Activated naive CD4-positive, alpha-beta T cell treated with anti-CD3 and anti-CD28 coated beads, Interleukin-2, amount 50 U/mL, for 72 hours (primary cell): ENCODE data around the gene CHCHD4. TPM values are rescaled to one million over a fixed set of nuclear protein-coding genes. Genes with fewer than 3 reads are reported as not detected.
"Not testable (repeated sequence)": the region's sequence is repeated elsewhere in the genome, so short reads cannot be mapped to it uniquely, and the experiment has no call there.

Experiments
- ATAC-seq, 2 donors: fragments of 150-1000 bp; cut with Tn5 transposase; 2 replicates each; pipeline ENCODE4 v1.10.0; 2021; ENCODE audit warnings: mild to moderate bottlenecking in 2 of 2, moderate library complexity in 2 of 2
- DNase-seq, 2 donors: peaks; one replicate each; pipeline ENCODE4 v3.0.0; 2021 to 2022; ENCODE audit warnings: low spot score in 2 of 2
- H3K27ac Mint-ChIP-seq, 2 donors: one replicate each; pipeline ENCODE4 v1.8.0; 2022; ENCODE audit warnings: mild to moderate bottlenecking in 2 of 2, mixed read lengths in 2 of 2
- H3K36me3 Mint-ChIP-seq, 2 donors: one replicate each; pipeline ENCODE4 v1.8.0; 2022; ENCODE audit warnings: mixed read lengths in 2 of 2
- H3K9me3 Mint-ChIP-seq, 2 donors: one replicate each; pipeline ENCODE4 v1.8.0; 2022; ENCODE audit warnings: mixed read lengths in 2 of 2
- total RNA-seq, 2 donors: library from RNA; stranded (reverse); gene quantifications; one replicate each; pipeline ENCODE4 v1.2.3, GENCODE V29; 2022

Gene CHCHD4
- total RNA-seq, 2 donors from 2014 or later, result 10.0 to 23.2 TPM

DNA sequence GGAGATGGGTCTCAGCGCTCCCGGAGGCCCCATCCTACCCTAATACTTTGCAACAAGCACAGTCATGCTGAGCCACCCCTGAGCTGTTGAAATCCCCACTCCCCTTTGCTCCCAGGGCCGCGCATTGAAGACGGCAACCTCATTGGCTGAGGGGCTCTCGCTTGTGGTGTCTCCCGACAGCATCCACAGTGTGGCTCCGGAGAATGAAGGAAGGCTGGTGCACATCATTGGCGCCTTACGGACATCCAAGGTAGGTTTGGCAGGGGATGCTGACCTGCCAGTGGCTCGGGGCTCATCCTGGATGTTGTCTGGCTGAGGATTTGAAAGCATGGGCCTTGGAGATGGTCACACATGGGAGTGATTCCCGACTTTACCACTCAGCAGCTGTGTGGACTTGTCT lies 6.0 kb upstream of the CHCHD4 start:
- DNase-seq, result no peak
- Mint-ChIP-seq H3K9me3 (no peaks in the 10 kb centered on the region), H3K27ac (no peak overlapping the region), H3K36me3 (peaks cover 23 to 36% of the 10 kb centered on the region in 2 donors)
- ATAC-seq, result no peak

DNA sequence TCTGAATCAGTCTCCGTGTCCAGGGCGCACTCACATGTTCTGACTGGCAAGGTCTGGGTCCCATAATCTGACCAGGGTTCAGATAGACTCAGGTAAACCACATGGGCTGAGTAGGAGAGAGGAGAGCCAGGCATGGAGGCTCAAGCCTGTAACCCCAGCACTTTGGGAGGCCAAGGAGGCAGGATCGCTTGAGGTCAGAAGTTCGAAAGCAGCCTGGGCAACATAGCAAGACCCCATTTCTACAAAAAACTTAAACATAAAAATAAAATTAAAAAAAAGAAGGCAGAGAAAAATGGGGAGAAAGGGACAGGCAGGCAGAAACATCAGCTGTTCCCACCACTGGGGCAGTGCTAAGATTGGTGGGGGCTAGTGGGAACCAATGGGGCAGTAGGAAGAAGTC lies 5.6 kb upstream of the CHCHD4 start:
- Mint-ChIP-seq H3K9me3 (no peaks in the 10 kb centered on the region), H3K36me3 (peaks cover 28 to 40% of the 10 kb centered on the region in 2 donors), H3K27ac (peak overlapping the region in 1 of 2 donors; percentile 83)
- DNase-seq (no peak), ATAC-seq (no peak)

DNA sequence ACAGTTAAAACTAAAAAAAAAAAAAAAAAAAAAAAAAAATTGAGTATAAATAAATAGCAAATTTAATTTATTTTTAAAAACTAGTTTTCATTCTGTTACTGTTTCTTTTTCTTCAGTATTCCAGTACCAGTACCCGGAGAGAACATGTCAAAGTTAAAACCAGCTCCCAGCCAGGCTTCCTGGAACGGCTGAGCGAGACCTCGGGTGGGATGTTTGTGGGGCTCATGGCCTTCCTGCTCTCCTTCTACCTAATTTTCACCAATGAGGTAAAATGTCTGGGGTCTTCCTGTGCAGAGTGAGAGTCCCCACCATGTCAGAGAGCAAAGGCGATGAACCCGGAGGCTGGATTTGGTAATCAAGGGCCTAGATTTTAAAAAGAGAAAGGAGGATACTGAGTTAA lies 4.6 kb upstream of the CHCHD4 start:
- DNase-seq, result no peak
- no peak for ATAC-seq
- peak overlapping the region in 1 of 2 donors; percentile 9 for H3K27ac Mint-ChIP-seq
- peaks cover 29 to 40% of the 10 kb centered on the region in 2 donors for H3K36me3 Mint-ChIP-seq
- H3K9me3 Mint-ChIP-seq, result no peaks in the 10 kb centered on the region

DNA sequence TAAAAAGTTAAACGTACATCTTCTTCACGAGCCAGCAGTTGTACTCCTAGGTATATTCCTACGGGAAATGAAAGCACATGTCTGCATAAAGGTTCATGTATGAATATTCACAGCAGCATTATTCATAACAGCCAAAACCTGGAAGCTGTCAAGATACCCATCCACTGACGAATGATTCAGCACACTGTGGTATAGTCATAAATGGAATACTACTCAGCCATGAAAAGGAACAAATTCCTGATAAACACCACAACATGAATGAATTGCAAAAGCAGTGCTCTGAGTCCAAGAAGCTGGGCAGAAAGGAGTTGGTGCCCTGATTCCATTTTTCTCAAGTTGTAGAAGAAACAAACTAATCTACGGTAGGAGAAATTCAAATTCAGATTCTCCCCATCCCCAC lies 4.1 kb upstream of the CHCHD4 start:
- Mint-ChIP-seq H3K9me3 (no peaks in the 10 kb centered on the region), H3K36me3 (peaks cover 34 to 40% of the 10 kb centered on the region in 2 donors), H3K27ac (peak overlapping the region in 1 of 2 donors; percentile 50)
- DNase-seq (no peak), ATAC-seq (no peak)

DNA sequence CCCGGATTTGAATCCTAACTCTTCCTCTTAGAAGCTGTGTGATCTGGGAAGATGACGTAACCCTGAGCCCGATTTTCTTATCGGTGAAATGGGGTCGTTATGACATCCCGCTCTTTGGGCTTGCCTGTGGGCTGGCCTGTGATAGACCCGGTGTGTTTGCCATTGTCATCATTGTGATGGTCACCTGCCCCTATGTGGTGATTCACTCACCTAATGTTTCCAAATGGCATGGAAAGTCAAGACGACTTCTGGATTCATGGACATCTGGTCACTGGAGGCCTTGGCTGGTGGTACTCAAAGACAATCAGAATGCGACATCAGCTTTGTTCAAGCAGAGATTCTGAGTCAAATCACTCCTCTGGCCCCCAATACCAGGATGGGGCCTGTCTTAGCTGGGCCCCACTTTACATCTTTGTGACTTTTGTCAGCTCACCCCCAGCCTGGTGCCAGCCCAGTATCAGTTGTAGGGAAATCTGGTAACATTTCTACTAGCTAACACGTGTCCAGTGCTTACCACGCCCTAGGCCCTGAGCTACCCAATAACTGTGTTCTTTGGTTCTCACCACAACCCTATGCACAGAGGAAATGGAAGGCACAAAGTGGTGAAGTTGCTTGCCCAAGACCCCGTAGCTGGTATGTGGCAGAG lies 3.0 kb upstream of the CHCHD4 start:
- DNase-seq (no peak), ATAC-seq (no peak)
- Mint-ChIP-seq H3K36me3 (peaks cover 31 to 39% of the 10 kb centered on the region in 2 donors), H3K27ac (peak overlapping the region in 1 of 2 donors; percentile 42), H3K9me3 (no peaks in the 10 kb centered on the region)

DNA sequence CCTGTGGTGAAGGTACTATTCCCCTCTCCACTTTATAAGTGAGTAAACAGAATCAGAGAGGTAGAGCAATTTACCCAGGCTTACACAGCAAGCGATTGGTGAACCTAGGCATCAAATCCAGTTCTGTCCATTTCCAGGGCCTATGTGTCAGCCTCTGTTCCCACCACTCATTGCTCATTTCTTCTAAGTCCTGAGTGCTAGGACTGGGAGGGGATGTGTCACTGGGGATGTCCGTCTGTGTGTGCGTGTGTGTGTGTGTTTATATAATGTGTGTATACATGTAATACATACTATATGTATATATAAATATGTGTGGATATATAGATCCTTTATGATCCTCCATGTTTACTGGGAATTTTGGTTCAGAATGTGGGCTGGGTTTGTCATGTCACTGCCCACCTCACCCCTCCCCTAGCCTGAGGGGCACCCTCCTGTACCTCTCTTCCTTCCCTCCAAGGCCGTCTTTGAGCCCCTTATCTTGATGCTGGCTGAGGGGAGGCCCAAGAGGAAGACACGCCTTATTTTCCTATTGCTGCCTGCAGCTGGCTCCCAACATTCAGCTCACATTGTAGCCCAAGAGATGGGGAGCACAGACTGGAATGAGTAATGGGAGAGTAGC lies 2.3 kb upstream of the CHCHD4 start:
- Mint-ChIP-seq H3K9me3 (no peaks in the 10 kb centered on the region), H3K36me3 (peaks cover 37 to 45% of the 10 kb centered on the region in 2 donors), H3K27ac (peak overlapping the region in 1 of 2 donors; percentile 100)
- DNase-seq, result no peak
- ATAC-seq, result no peak

DNA sequence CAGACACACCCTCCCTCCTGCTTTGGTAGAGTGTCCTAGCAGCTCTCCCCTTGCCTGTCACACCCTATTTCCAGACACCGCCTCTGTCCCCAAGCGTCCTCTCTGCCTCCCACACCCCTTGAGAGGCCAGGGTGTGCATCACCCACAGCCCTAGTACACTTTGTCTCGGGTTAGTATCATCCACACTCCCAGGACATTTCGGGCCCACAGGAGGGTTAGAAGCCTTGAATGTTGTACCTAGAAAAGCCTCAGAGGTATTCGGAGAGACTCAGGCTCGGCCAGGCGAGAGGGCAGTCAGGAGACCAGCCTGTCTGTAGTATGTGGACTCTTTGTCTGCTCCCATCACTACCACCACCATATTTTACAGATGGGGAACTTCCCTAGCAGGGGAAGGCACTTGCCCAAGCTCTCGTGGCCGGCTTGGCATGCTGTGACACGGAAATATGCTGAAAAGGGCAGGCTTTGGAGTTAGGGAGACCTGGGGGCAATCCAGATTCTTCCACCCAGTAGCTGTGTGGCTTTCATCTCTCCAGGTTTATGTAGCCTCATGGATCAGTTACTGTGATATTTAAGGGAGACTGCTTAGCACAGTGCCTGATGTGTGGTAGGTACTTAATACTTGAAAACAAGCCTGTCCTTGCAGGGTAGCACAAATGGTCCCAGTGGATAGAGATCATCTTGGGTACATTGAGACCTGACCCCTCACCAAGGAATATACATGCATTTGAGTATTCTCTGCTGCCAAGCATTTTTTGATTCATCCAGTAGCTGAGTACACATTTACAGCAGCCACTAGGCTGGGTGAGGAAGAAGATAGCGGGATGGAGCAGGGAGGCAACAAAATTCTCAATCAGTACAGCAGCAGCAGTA lies 1.6 kb upstream of the CHCHD4 start:
- Mint-ChIP-seq H3K36me3 (peaks cover 39 to 52% of the 10 kb centered on the region in 2 donors), H3K9me3 (no peaks in the 10 kb centered on the region), H3K27ac (peak overlapping the region; percentile 98 to 100)
- ATAC-seq, result no peak
- no peak for DNase-seq

DNA sequence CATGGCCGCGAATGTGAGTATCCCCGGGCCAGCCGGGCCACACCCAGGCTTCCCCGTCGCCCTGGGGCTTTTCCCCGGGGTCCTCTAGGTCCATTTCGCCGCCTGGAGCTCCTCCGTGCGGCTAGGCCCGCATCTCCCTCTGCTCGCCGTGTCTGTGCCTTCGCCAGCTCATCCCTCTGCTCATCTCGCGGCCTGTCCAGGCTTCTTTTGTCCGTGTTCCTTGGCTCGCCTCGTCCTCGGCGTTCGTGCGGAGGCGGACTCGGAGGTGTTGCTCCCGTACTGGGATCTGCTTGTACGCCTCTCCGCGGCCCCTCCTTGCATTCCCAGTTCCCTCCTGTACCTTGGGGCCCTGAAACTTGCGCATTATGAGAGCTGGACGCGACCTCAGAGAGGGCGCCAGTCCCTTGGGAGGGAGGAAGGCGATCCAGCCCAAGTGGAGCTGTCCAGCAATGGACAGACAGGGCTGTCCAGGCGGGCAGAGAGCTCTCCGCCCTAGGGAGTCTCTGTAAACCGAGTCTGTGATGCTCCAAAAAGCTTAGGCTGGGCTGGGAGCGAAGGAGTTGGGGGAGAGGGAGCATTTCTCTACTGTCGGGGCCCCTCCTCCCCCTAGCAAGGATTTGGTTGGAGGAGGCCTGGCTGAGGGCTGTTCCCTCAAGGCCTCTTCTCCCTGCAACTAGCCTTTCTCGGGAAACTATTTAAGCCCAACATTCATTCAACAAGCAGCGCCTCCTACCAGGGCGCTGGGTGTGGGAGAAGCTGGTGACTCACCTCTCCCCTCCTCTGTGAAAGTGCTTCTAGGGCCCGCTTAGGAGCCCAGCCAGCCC lies 735 bp upstream of the CHCHD4 start:
- Mint-ChIP-seq H3K9me3 (no peaks in the 10 kb centered on the region), H3K36me3 (peaks cover 42 to 55% of the 10 kb centered on the region in 2 donors), H3K27ac (peak overlapping the region; percentile 98 to 100)
- ATAC-seq (peak; percentile 59), DNase-seq (peak; percentile 51 to 74)

DNA sequence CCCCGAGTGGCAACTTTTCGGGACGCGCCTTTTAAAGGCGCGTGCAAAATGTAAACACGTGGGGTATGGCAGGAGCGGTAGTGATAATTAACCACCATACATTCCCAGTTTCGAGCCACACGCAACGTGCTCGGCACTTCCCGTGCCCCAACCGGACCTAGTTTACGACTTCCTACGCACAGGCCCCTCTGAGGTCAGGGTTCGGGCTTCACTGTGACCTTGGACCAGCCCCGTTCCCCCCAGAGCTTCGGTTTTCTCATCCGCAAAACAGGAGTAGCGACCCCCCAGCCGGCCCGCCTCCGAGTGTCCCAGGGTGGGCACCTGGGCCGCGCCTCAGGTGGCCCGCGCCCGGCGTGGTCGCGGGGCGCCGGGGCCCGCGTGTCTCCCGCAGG lies 451 bp downstream of the CHCHD4 start:
- Mint-ChIP-seq H3K36me3 (peaks cover 44 to 51% of the 10 kb centered on the region in 2 donors), H3K27ac (peak overlapping the region; percentile 91 to 100), H3K9me3 (no peaks in the 10 kb centered on the region)
- ATAC-seq (peak; percentile 22 to 35), DNase-seq (peak in 1 of 2 donors; percentile 39)

DNA sequence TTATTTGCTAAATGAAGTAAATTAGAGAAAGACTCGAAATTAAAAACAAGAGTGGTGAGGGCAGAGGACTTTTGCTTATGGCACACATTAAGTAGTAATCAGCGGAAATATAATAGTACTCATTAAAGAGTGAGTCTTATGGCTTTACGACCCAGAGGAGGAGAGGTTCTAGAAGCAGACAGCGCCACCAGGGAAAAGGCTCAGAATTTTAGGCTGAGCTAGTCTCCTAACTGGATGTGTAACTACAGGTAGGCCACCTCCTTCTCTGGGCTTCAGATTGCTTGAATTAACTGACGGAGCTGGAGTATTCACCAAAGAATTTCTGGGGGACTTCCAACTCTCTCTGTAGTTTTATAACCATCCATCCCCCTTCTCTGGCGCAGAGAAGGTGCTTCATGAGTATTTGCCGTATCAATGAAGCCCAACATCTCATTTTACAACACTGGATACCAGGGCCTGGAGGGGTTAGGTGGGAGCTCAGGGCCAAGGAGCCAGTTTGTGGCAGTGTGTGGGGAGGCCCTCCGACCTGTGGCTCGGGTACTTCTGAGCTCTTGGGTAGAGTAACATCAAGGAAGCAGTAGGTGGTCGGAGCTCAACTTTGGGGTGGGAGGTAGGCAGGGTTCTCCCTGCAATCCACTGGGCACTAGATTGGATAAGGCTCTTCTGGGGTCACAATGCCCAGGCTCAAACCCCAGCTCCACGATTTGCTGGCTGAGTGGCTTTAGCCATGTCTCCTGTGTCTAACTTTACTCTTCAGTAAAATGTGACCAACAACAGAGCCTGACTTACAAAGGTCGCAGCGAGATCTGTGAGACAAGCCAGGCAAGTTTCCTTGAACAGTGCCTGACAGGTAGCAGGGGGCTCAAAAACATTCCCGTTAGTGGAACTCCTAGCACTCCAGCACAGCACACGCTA lies 1.1 kb downstream of the CHCHD4 start:
- Mint-ChIP-seq H3K9me3 (no peaks in the 10 kb centered on the region), H3K27ac (peak overlapping the region; percentile 91 to 100), H3K36me3 (peaks cover 39 to 45% of the 10 kb centered on the region in 2 donors)
- ATAC-seq, result no peak
- no peak for DNase-seq

DNA sequence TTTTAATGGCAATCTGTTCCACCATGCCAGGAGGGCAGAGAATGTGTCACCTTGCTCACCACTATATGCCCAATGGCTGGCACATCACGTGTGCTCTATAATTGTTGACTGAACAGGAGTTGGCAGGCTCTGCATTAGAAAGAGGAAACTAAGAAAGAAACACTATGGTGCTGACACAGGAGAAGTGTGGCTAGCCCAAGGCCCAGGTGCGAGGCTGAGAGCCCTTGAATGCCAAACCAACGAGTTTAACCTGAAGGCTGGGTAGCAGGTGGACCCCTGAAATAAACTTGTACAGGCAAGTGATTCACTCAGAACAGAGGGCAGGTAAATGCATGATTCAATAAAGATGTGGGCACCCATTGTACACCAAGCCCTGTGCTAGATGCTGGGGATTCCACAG lies 2.4 kb downstream of the CHCHD4 start:
- ATAC-seq, result no peak
- H3K9me3 Mint-ChIP-seq, result no peaks in the 10 kb centered on the region
- peaks cover 32 to 34% of the 10 kb centered on the region in 2 donors for H3K36me3 Mint-ChIP-seq
- peak overlapping the region; percentile 46 to 100 for H3K27ac Mint-ChIP-seq
- no peak for DNase-seq

DNA sequence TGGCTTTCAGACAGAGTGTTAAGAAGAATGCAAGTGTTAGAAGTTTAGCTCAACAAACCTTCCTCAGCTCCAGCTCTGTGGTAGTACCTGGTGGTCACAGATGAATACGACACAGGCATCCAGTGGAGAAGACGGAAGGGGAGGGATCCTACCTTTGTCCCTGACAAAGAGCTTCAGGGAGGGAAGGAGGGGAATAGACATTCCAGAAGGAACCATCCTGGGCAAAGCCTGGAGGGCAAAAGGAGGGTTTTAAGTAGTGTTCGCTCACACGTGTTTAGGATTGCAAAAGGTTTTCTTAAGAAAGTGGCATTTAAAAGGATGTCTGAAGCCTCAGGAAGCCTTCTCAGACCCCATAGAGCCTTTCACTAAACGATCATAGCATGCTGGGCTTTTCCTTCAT lies 2.8 kb downstream of the CHCHD4 start:
- no peaks in the 10 kb centered on the region for H3K9me3 Mint-ChIP-seq
- H3K36me3 Mint-ChIP-seq, result peaks cover 31 to 34% of the 10 kb centered on the region in 2 donors
- ATAC-seq, result no peak
- no peak for DNase-seq
- H3K27ac Mint-ChIP-seq, result peak overlapping the region; percentile 39 to 100

DNA sequence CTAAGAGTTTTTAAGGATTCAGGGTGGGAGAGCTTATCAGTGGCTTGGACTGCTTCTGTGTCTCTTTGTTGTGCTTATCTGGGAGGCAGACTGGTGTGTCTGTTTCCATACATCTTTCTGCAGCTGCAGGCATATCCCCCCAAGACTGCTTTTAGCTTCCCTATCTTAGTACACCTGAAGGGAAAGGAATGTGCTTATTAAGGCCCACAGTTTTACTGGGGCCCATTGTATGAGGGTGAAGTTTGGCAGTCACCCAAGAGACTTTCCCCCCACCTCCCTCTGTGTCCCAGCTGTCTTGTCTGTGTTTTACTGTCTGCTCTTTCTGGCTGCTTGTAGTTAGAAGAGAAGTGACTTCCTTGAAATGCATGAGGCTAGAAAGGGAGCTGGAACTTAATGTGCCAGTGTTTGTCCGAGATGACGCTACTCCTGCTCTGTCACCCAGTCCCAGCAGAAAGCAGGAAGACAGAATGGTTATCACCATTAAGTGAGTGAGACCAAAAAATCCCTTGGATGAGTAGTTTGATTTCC lies 3.7 kb downstream of the CHCHD4 start:
- DNase-seq, H3K9me3 Mint-ChIP-seq, ATAC-seq: not testable (repeated sequence)
- Mint-ChIP-seq H3K27ac (peak overlapping the region in 1 of 2 donors; percentile 100), H3K36me3 (peaks cover 30 to 39% of the 10 kb centered on the region in 2 donors)

DNA sequence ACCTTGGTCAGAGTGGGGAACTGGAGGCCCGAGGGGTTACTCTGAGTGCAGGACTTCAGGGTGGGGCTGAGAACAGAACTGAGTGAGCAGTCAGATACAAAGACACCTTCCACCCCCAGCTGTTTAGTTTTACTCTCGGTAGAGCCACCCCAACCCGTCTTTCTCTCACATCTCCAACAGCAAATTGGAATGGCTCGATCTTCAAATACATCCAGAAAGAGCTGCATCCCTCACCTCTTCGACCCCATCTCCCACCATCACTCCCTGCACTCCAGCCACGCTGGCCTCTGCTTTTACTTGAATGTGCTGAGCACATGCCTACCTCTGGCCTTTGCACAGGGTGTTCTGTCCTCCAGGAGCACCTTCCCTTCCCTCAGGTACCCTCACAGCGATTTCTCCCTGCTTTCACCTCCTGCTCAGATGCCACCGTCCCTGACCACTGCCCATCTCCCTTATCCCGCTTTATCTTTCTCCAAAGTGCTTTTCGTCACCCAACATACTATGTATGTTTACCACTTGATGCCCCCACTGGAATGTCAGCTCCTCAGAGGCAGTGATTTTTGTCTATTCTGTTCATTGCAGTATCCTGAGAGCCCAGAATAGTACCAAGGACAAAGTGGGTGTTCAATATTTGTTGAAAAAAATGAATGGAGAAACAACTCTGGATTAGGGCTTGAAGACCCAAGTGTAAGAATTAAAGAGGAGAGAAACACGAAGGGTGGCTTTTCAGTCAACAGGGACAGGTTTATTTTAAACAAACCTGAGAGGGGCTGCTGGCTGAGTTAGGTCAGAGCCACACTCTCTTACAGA lies 4.4 kb downstream of the CHCHD4 start:
- ATAC-seq (no peak), DNase-seq (no peak)
- Mint-ChIP-seq H3K36me3 (peaks cover 23 to 35% of the 10 kb centered on the region in 2 donors), H3K27ac (peak overlapping the region; percentile 85 to 100), H3K9me3 (no peaks in the 10 kb centered on the region)
